HCT116 (cell line): Measurements from ENCODE around the gene SPA17. TPM values are rescaled to one million over a fixed set of nuclear protein-coding genes. Genes with fewer than 3 reads are reported as not detected.

Experiments
- ATAC-seq: fragments of 200-7000 bp; cut with Tn5 transposase; 2 replicates; pipeline ENCODE4 v1.9.1; 2020; ENCODE audit warnings: mild to moderate bottlenecking, moderate library complexity
- BruUV-seq: library from RNA; stranded (reverse); fragments of 400-500 nt; replicated peaks from 2 replicates; lab custom pipeline; 2021; lab: Mats Ljungman, UMichigan
- CTCF ChIA-PET: fragments of 300-600 bp; sonication (Branson Sonifier 250); formaldehyde crosslinking; loops from one replicate; lab custom pipeline; 2021; ENCODE audit warnings: antibody characterized with exemption; lab: Charles Lee
- POLR2A ChIA-PET: fragments of 300-600, 350-600 bp; sonication (Branson Sonifier 250); formaldehyde crosslinking; loops from one replicate; lab custom pipeline; 2021; ENCODE audit warnings: antibody characterized with exemption; lab: Charles Lee
- RAD21 ChIA-PET, 2 experiments: fragments of 300-600 bp; sonication (Branson Sonifier 250); formaldehyde crosslinking; loops; one replicate each; lab custom pipeline; 2023; ENCODE audit warnings: low total read pairs in 2 of 2; ENCODE audit not compliant: uncharacterized antibody in 2 of 2, unreplicated experiment in 2 of 2, low non-redundant PET in 1 of 2; lab: Charles Lee
- DNase-seq: peaks from one replicate; pipeline ENCODE4 v3.0.0-alpha.2; 2010; ENCODE audit warnings: low read depth, low spot score
- H2AFZ ChIP-seq: fragments of 200-600 bp; shearing (Covaris generic), sonication (generic); 2 replicates; pipeline ENCODE4 v1.6.1; 2017; ENCODE audit warnings: low read depth, mixed run types, mixed read lengths, antibody characterized with exemption, low read length; ENCODE audit not compliant: poor library complexity, severe bottlenecking
- H3K27ac ChIP-seq: 2 replicates; pipeline ENCODE4 v1.5.1; 2012; ENCODE audit warnings: low read depth, low read length
- H3K27me3 ChIP-seq: fragments of 200-600 bp; sonication (generic); 2 replicates; pipeline ENCODE4 v1.6.1; 2016; ENCODE audit warnings: mixed run types, low read length, mixed read lengths; ENCODE audit not compliant: insufficient read depth
- H3K36me3 ChIP-seq, 2 experiments: fragments of 200-500 bp in 1 of 2; fragments of 200-600 bp in 1 of 2; sonication (Bioruptor generic) in 1 of 2; sonication (generic) in 1 of 2; 2 replicates each; pipeline versions ENCODE4 v1.5.1 to v1.6.1; 2014 to 2016; ENCODE audit warnings: low read length in 2 of 2, inconsistent platforms in 1 of 2, mixed read lengths in 1 of 2, mixed run types in 1 of 2; ENCODE audit not compliant: insufficient read depth in 2 of 2, control insufficient read depth in 1 of 2
- H3K4me1 ChIP-seq, 2 experiments: fragments of 200-600 bp in 1 of 2; sonication (generic) in 1 of 2; 2 replicates each; pipeline versions ENCODE4 v1.5.1 to v1.6.1; 2012 to 2017; ENCODE audit warnings: low read length in 2 of 2, inconsistent platforms in 1 of 2, mild to moderate bottlenecking in 1 of 2, mixed read lengths in 1 of 2, mixed run types in 1 of 2, moderate library complexity in 1 of 2; ENCODE audit not compliant: insufficient read depth in 2 of 2, control insufficient read depth in 1 of 2
- H3K4me2 ChIP-seq: fragments of 200-600 bp; sonication (generic); 2 replicates; pipeline ENCODE4 v1.6.1; 2017; ENCODE audit warnings: mixed run types, low read length, mixed read lengths
- H3K4me3 ChIP-seq, 2 experiments: fragments of 200-600 bp in 1 of 2; sonication (generic) in 1 of 2; replicated peaks in 1 of 2; 2 replicates each; pipeline ENCODE4 v1.5.1; 2011 to 2016; ENCODE audit warnings: low read length in 2 of 2, control low read depth in 1 of 2, low read depth in 1 of 2, mild to moderate bottlenecking in 1 of 2, mixed read lengths in 1 of 2, mixed run types in 1 of 2
- H3K79me2 ChIP-seq: fragments of 200-600 bp; sonication (generic); 2 replicates; pipeline ENCODE4 v1.6.1; 2017; ENCODE audit warnings: mild to moderate bottlenecking, mixed run types, low read length, moderate library complexity, mixed read lengths; ENCODE audit not compliant: insufficient read depth
- H3K9ac ChIP-seq: fragments of 200-600 bp; sonication (generic); 2 replicates; pipeline ENCODE4 v1.6.1; 2016; ENCODE audit warnings: low read length, mixed read lengths
- H3K9me2 ChIP-seq: fragments of 200-600 bp; sonication (generic), shearing (Covaris generic); 2 replicates; pipeline ENCODE4 v1.6.1; 2017; ENCODE audit warnings: mixed run types, mild to moderate bottlenecking, moderate library complexity; ENCODE audit not compliant: insufficient read depth
- H3K9me3 ChIP-seq, 2 experiments: fragments of 200-500 bp in 1 of 2; fragments of 200-600 bp in 1 of 2; sonication (Bioruptor generic) in 1 of 2; sonication (generic) in 1 of 2; 2 replicates each; pipeline ENCODE4 v1.6.1; 2014 to 2017; ENCODE audit warnings: low read length in 2 of 2, mixed read lengths in 2 of 2, inconsistent platforms in 1 of 2, low read depth in 1 of 2, mild to moderate bottlenecking in 1 of 2, mixed run types in 1 of 2, moderate library complexity in 1 of 2; ENCODE audit not compliant: control insufficient read depth in 1 of 2, insufficient read depth in 1 of 2
- H4K20me1 ChIP-seq: fragments of 200-600 bp; sonication (generic), shearing (Covaris generic); 2 replicates; pipeline ENCODE4 v1.6.1; 2017; ENCODE audit warnings: mixed run types, mild to moderate bottlenecking, moderate library complexity; ENCODE audit not compliant: insufficient read depth
- CBX3 ChIP-seq: IDR thresholded peaks from 2 replicates; pipeline ENCODE4 v1.6.1; 2012; ENCODE audit warnings: low read depth
- CEBPB ChIP-seq: IDR thresholded peaks from 2 replicates; pipeline ENCODE4 v1.6.1; 2012; ENCODE audit warnings: low read depth
- EZH2 ChIP-seq: fragments of 200-600 bp; sonication (generic); IDR thresholded peaks from 2 replicates; pipeline ENCODE4 v1.6.1; 2017; ENCODE audit warnings: antibody characterized with exemption, mixed run types
- JUND ChIP-seq: IDR thresholded peaks from 2 replicates; pipeline ENCODE4 v1.6.1; 2012
- REST ChIP-seq: IDR thresholded peaks from 2 replicates; pipeline ENCODE4 v1.6.1; 2012; ENCODE audit warnings: low read depth
- SIN3A ChIP-seq: IDR thresholded peaks from 2 replicates; pipeline ENCODE4 v1.6.1; 2012; ENCODE audit warnings: low read depth
- ZFX ChIP-seq: fragments of 450-650 bp; IDR thresholded peaks from 2 replicates; pipeline ENCODE4 v1.6.1; 2017
- intact Hi-C: fragments of 100-400 bp; cut with micrococcal nuclease; formaldehyde crosslinking; loops from 2 replicates; pipeline ENCODE4 v1.10.0; 2022
- total RNA-seq: library from RNA; stranded (reverse); gene quantifications from one replicate; pipeline ENCODE4 v1.2.1, GENCODE V29; 2021; ENCODE audit not compliant: unreplicated experiment
- TF ChIP-seq, protein P1 (sequence below): IDR thresholded peaks from 2 replicates; pipeline ENCODE4 v1.6.1; 2011; ENCODE audit warnings: mild to moderate bottlenecking, low read length, moderate library complexity; ENCODE audit not compliant: insufficient replicate concordance; ENCODE audit errors: extremely low read depth
- TF ChIP-seq, protein P2 (sequence below): IDR thresholded peaks from 2 replicates; pipeline ENCODE4 v1.6.1; 2012

The SPA17 gene
- total RNA-seq, 1 experiment from 2014 or later, result 12.9 TPM

- CTCF ChIA-PET, result interaction anchor here (1.7 kb wide), 1 partner anchor 119 kb away, joined by 5 read pairs; no protein-coding TSS in a partner anchor
Observed at GRCh38 chr11:124674571-124674970, 867 bp downstream of the SPA17 start.

DNA sequence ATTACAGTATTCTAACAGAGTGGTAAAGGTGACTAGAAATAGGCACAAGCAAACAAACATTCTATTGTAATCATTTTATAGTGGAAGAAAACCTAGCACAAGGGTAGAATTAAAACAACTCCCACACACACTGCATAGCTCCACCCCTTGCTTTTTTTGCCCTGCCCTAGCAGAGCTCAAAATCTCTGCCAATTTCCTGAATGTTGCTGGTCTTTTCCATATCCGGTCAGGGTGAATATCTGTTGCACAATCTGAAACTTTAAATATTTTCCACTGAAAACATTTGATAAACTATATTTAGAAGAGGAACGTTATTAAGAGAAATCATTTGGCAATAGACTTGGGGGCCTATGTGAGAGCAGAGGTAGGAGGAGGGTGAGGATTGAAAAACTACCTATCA lies 2.7 kb downstream of the SPA17 start:
- Histone ChIP-seq H3K4me1 (peaks cover 3 to 20% of the 10 kb centered on the region in 2 experiments; a peak in 3 of 4 replicates), H2AFZ (no peak overlapping the region), H3K4me3 (no peak overlapping the region), H4K20me1 (no peaks in the 10 kb centered on the region), H3K27me3 (no peaks in the 10 kb centered on the region), H3K9me3 (no peaks in the 10 kb centered on the region), H3K9me2 (no peaks in the 10 kb centered on the region), H3K36me3 (no peaks in the 10 kb centered on the region), H3K79me2 (no peaks in the 10 kb centered on the region), H3K4me2 (no peak overlapping the region), H3K9ac (no peak overlapping the region), H3K27ac (no peak overlapping the region)
- intact Hi-C loops, result no loop called here
- ChIA-PET RAD21 (no interaction called here), POLR2A (no interaction called here), CTCF (no interaction called here)
- DNase-seq (no peak), ATAC-seq (no peak)
- no TSS peak for BruUV-seq
- TF ChIP-seq, protein P1, sequence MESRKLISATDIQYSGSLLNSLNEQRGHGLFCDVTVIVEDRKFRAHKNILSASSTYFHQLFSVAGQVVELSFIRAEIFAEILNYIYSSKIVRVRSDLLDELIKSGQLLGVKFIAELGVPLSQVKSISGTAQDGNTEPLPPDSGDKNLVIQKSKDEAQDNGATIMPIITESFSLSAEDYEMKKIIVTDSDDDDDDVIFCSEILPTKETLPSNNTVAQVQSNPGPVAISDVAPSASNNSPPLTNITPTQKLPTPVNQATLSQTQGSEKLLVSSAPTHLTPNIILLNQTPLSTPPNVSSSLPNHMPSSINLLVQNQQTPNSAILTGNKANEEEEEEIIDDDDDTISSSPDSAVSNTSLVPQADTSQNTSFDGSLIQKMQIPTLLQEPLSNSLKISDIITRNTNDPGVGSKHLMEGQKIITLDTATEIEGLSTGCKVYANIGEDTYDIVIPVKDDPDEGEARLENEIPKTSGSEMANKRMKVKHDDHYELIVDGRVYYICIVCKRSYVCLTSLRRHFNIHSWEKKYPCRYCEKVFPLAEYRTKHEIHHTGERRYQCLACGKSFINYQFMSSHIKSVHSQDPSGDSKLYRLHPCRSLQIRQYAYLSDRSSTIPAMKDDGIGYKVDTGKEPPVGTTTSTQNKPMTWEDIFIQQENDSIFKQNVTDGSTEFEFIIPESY, result no peak
- TF ChIP-seq ZFX, result no peak
- TF ChIP-seq REST, result no peak
- no peak for TF ChIP-seq SIN3A
- TF ChIP-seq CBX3, result no peak

More at GRCh38 chr11:124674571-124674970, 867 bp downstream of the SPA17 start:
- ChIA-PET RAD21 (no interaction called here), POLR2A (no interaction called here)
- Histone ChIP-seq H3K9me3 (no peaks in the 10 kb centered on the region), H3K79me2 (no peaks in the 10 kb centered on the region), H3K9ac (peak overlapping the region; percentile 88), H4K20me1 (no peaks in the 10 kb centered on the region), H3K4me2 (peak overlapping the region; percentile 85), H3K4me3 (peak overlapping the region; percentile 75 to 90), H3K4me1 (peaks cover 3 to 20% of the 10 kb centered on the region in 2 experiments; a peak in 3 of 4 replicates), H3K9me2 (no peaks in the 10 kb centered on the region), H2AFZ (no peak overlapping the region), H3K27ac (peak overlapping the region; percentile 59), H3K27me3 (no peaks in the 10 kb centered on the region), H3K36me3 (no peaks in the 10 kb centered on the region)
- intact Hi-C loops, result no loop called here
- no TSS peak for BruUV-seq
- no peak for TF ChIP-seq EZH2
- no peak for TF ChIP-seq CEBPB
- TF ChIP-seq, protein P1, result no peak
- TF ChIP-seq, protein P2, sequence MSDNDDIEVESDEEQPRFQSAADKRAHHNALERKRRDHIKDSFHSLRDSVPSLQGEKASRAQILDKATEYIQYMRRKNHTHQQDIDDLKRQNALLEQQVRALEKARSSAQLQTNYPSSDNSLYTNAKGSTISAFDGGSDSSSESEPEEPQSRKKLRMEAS, result no peak
- TF ChIP-seq JUND, result no peak
- no peak for ATAC-seq
- no peak for DNase-seq
